ENCODE data around the gene B3GNT5.

- TF ChIP-seq POLR2A (IDR thresholded peaks at IDR 0.05) (no peak), CTCF (IDR thresholded peaks at IDR 0.05) (no peak)
These were observed 30.8 kb downstream of the B3GNT5 start for GRCh38 chr3:183283886-183284285.

Measured in uterus (tissue), 2 donors.